SK-N-SH (cell line): ENCODE measurements around the gene RUNDC1. TPM values are rescaled to one million over a fixed set of nuclear protein-coding genes. Genes with fewer than 3 reads are reported as not detected.

Experiments
- CTCF ChIA-PET: fragments of 300-600, 350-600 bp; formaldehyde crosslinking; extraction: SDS; loops from one replicate; lab custom pipeline; 2021; lab: Yijun Ruan, JAX
- POLR2A ChIA-PET: fragments of 350-600 bp; sonication (Branson Sonifier 250); formaldehyde crosslinking; extraction: SDS; loops from one replicate; lab custom pipeline; 2020; ENCODE audit warnings: antibody characterized with exemption, inconsistent platforms; lab: Yijun Ruan, JAX
- DNase-seq: peaks from one replicate; pipeline ENCODE4 v3.0.0; 2012
- H2AFZ ChIP-seq: fragments of 200-600 bp; sonication (generic); 2 replicates; pipeline ENCODE4 v1.8.1; 2016; ENCODE audit warnings: antibody characterized with exemption, mild to moderate bottlenecking, low read depth
- H3F3A ChIP-seq: fragments of 200-600 bp; sonication (generic); replicated peaks from 2 replicates; pipeline ENCODE3; 2016; ENCODE audit warnings: antibody characterized with exemption, mild to moderate bottlenecking; ENCODE audit not compliant: insufficient read depth
- H3K27ac ChIP-seq, 2 experiments: fragments of 200-500 bp in 1 of 2; fragments of 200-600 bp in 1 of 2; sonication (Bioruptor generic) in 1 of 2; sonication (generic), shearing (Covaris generic) in 1 of 2; 2 replicates each; pipeline versions ENCODE4 v1.5.1 to v1.6.1; 2014 to 2016; ENCODE audit warnings: low read depth in 2 of 2, inconsistent platforms in 1 of 2, low read length in 1 of 2, mild to moderate bottlenecking in 1 of 2, mixed read lengths in 1 of 2
- H3K27me3 ChIP-seq: fragments of 200-600 bp; sonication (generic), shearing (Covaris generic); 2 replicates; pipeline ENCODE4 v1.6.1; 2016; ENCODE audit warnings: mixed run types; ENCODE audit not compliant: insufficient read depth
- H3K36me3 ChIP-seq, 2 experiments: fragments of 200-500 bp in 1 of 2; fragments of 200-600 bp in 1 of 2; sonication (Bioruptor generic) in 1 of 2; sonication (generic) in 1 of 2; replicated peaks in 1 of 2; 2 replicates each; pipeline versions ENCODE3 to v1.5.1; 2014 to 2016; ENCODE audit warnings: low read length in 1 of 2, mild to moderate bottlenecking in 1 of 2; ENCODE audit not compliant: insufficient read depth in 2 of 2, control insufficient read depth in 1 of 2
- H3K4me1 ChIP-seq, 2 experiments: fragments of 200-500 bp in 1 of 2; fragments of 200-600 bp in 1 of 2; sonication (Bioruptor generic) in 1 of 2; sonication (generic), shearing (Covaris generic) in 1 of 2; 2 replicates each; pipeline versions ENCODE4 v1.5.1 to v1.6.1; 2014 to 2016; ENCODE audit warnings: low read depth in 1 of 2, low read length in 1 of 2, mixed run types in 1 of 2; ENCODE audit not compliant: insufficient read depth in 2 of 2, control insufficient read depth in 1 of 2
- H3K4me2 ChIP-seq: fragments of 200-600 bp; sonication (generic), shearing (Covaris generic); 2 replicates; pipeline ENCODE4 v1.6.1; 2017; ENCODE audit warnings: mixed run types
- H3K4me3 ChIP-seq, 2 experiments: fragments of 200-500 bp in 1 of 2; fragments of 200-600 bp in 1 of 2; sonication (Bioruptor generic) in 1 of 2; sonication (generic), shearing (Covaris generic) in 1 of 2; 2 replicates each; pipeline versions ENCODE4 v1.5.1 to v1.8.1; 2014 to 2016; ENCODE audit warnings: low read depth in 2 of 2, inconsistent platforms in 1 of 2, low read length in 1 of 2, mild to moderate bottlenecking in 1 of 2, mixed read lengths in 1 of 2, moderate library complexity in 1 of 2
- H3K79me2 ChIP-seq: fragments of 200-600 bp; sonication (generic); 2 replicates; pipeline ENCODE4 v1.8.1; 2017; ENCODE audit warnings: mild to moderate bottlenecking; ENCODE audit not compliant: insufficient read depth
- H3K9ac ChIP-seq: fragments of 200-600 bp; sonication (generic); 2 replicates; pipeline ENCODE4 v1.6.1; 2017; ENCODE audit warnings: mixed run types
- H3K9me2 ChIP-seq: fragments of 200-600 bp; sonication (generic); 2 replicates; pipeline ENCODE4 v1.6.1; 2017; ENCODE audit warnings: mixed run types
- H3K9me3 ChIP-seq: fragments of 200-600 bp; sonication (generic); 2 replicates; pipeline ENCODE4 v1.6.1; 2017; ENCODE audit warnings: mixed run types, mild to moderate bottlenecking, moderate library complexity
- H4K20me1 ChIP-seq: fragments of 200-600 bp; sonication (generic); 2 replicates; pipeline ENCODE4 v1.6.1; 2017; ENCODE audit warnings: mild to moderate bottlenecking, mixed run types; ENCODE audit not compliant: insufficient read depth
- CHD2 ChIP-seq: fragments of 150-350 bp; IDR thresholded peaks from 2 replicates; pipeline ENCODE4 v1.6.1; 2018; ENCODE audit warnings: low read length; ENCODE audit not compliant: partially characterized antibody
- FOSL2 ChIP-seq: IDR thresholded peaks from 2 replicates; pipeline ENCODE4 v1.4.0; 2012; ENCODE audit warnings: low read depth, mild to moderate bottlenecking, moderate library complexity, borderline replicate concordance
- FOXJ3 ChIP-seq: sonication (generic); formaldehyde crosslinking; IDR thresholded peaks from 2 replicates; pipeline ENCODE4 v1.5.1; 2020; ENCODE audit warnings: mild to moderate bottlenecking, missing genetic modification reagents
- FOXM1 ChIP-seq: IDR thresholded peaks from 2 replicates; pipeline ENCODE4 v1.4.0; 2012; ENCODE audit warnings: low read depth, mild to moderate bottlenecking
- GABPA ChIP-seq: IDR thresholded peaks from 2 replicates; pipeline ENCODE4 v1.4.0; 2012; ENCODE audit warnings: low read depth, mild to moderate bottlenecking
- GATA2 ChIP-seq: sonication (generic); formaldehyde crosslinking; IDR thresholded peaks from 2 replicates; pipeline ENCODE4 v1.5.0; 2020; ENCODE audit warnings: mild to moderate bottlenecking, missing genetic modification reagents
- JUND ChIP-seq: IDR thresholded peaks from 2 replicates; pipeline ENCODE4 v1.4.0; 2012
- MEF2A ChIP-seq: IDR thresholded peaks from 2 replicates; pipeline ENCODE4 v1.4.0; 2012; ENCODE audit warnings: low read depth, borderline replicate concordance
- MXI1 ChIP-seq: IDR thresholded peaks from 2 replicates; pipeline ENCODE4 v1.6.1; 2012; ENCODE audit warnings: mild to moderate bottlenecking, low read depth, low read length, improper control_type of control experiment
- NFIC ChIP-seq: IDR thresholded peaks from 2 replicates; pipeline ENCODE4 v1.4.0; 2012; ENCODE audit warnings: borderline replicate concordance
- POLR2AphosphoS5 ChIP-seq: IDR thresholded peaks from 2 replicates; pipeline ENCODE4 v1.6.1; 2012; ENCODE audit warnings: low read depth, low read length
- RAD21 ChIP-seq: IDR thresholded peaks from 2 replicates; pipeline ENCODE4 v1.6.1; 2012; ENCODE audit warnings: mild to moderate bottlenecking, low read length
- RCOR1 ChIP-seq: fragments of 150-350 bp; IDR thresholded peaks from 2 replicates; pipeline ENCODE4 v1.6.1; 2017; ENCODE audit warnings: antibody characterized with exemption, low read length
- SIN3A ChIP-seq: IDR thresholded peaks from 2 replicates; pipeline ENCODE4 v1.6.1; 2012; ENCODE audit warnings: low read depth, mild to moderate bottlenecking, low read length, moderate library complexity, borderline replicate concordance
- TEAD4 ChIP-seq: IDR thresholded peaks from 2 replicates; pipeline ENCODE4 v1.4.0; 2012; ENCODE audit warnings: mild to moderate bottlenecking, borderline replicate concordance; ENCODE audit not compliant: insufficient read depth
- WGBS: methylation state at CpG from one replicate; pipeline ENCODE4 v1.1.6; 2017; ENCODE audit warnings: low lambda C conversion rate; 5-methylcytosine and 5-hydroxymethylcytosine counted together
- polyA plus RNA-seq, 3 experiments: library from polyadenylated mRNA; depleted of rRNA; stranded (reverse); fragments of >200 nt; gene quantifications; 2 replicates each; pipeline ENCODE4 v1.2.3, GENCODE V29; 2012
- TF ChIP-seq, protein P1 (sequence below): fragments of 200-600 bp; sonication (generic); IDR thresholded peaks from 2 replicates; pipeline ENCODE4 v1.6.1; 2017; ENCODE audit warnings: antibody characterized with exemption, mild to moderate bottlenecking, moderate library complexity
- TF ChIP-seq, protein P2 (sequence below): IDR thresholded peaks from 2 replicates; pipeline ENCODE4 v1.4.0; 2012; ENCODE audit warnings: low read depth
- TF ChIP-seq, protein P3 (sequence below): IDR thresholded peaks from 2 replicates; pipeline ENCODE4 v1.4.0; 2012; ENCODE audit warnings: low read depth, borderline replicate concordance
- TF ChIP-seq, protein P4 (sequence below): IDR thresholded peaks from 2 replicates; pipeline ENCODE4 v1.6.1; 2012; ENCODE audit warnings: mild to moderate bottlenecking, low read depth, low read length, moderate library complexity
- TF ChIP-seq, protein P5 (sequence below): IDR thresholded peaks from 2 replicates; pipeline ENCODE4; 2012

RUNDC1 gene
- polyA plus RNA-seq, 1 of the 3 experiments (the other 2 are of a cell fraction), result 9.0 TPM

DNA sequence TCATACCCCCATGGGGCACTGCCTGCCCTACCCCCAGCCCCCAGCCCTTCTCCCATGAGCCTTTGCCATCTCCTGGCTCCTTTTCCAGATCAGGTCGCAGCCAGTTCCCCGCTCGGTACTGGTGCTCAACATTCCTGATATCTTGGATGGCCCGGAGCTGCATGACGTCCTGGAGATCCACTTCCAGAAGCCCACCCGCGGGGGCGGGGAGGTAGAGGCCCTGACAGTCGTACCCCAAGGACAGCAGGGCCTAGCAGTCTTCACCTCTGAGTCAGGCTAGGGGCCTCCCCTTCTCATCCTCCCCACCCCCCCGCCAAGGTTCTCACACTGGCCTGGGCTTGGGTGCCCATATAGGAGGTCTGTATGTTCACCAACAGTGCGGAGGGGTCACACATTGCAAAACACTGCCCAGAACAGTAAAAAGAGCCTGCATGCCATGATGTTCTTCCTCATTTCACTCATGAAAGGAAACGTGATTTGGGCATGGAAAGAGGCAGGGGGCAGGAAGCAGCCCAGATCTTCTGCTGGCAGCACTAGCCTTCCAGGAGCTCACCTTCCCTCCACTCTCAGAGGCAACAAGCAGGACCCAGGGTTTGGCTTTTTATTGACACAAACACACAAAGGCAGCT is 33.8 kb downstream of the RUNDC1 start:
- peaks cover 0 to 13% of the 10 kb centered on the region in 2 experiments; a peak in 2 of 4 replicates for H3K4me1 ChIP-seq
- 0 out of 2 replicates have a peak, but pooled peaks cover 6% of the 10 kb centered on the region for H3K79me2 ChIP-seq
- H4K20me1 ChIP-seq, result 0 out of 2 replicates have a peak, but pooled peaks cover 6% of the 10 kb centered on the region
- CTCF ChIA-PET, result no interaction called here
- WGBS, result 88% methylated on average over 10 of the region's 12 CpGs
- H3F3A ChIP-seq, result no peaks in the 10 kb centered on the region
- POLR2A ChIA-PET, result interaction anchor here (3.3 kb wide), 1 partner anchor 16 kb away, joined by 17 read pairs; the partner anchor contains the start of gene RPL27
- no peaks in the 10 kb centered on the region for H3K9me2 ChIP-seq
- no peak for DNase-seq
- peaks cover 15 to 29% of the 10 kb centered on the region in 2 experiments for H3K36me3 ChIP-seq
- no peak overlapping the region for H3K4me2 ChIP-seq
- H3K9me3 ChIP-seq, result no peaks in the 10 kb centered on the region
- H3K27ac ChIP-seq, result no peak overlapping the region
- TF ChIP-seq FOSL2, result no peak
- TF ChIP-seq SIN3A, result no peak
- no peak for TF ChIP-seq FOXJ3 (CRISPR knock-in tag)
- TF ChIP-seq TEAD4, result no peak
- no peak for TF ChIP-seq GABPA
- TF ChIP-seq NFIC, result no peak
- TF ChIP-seq MXI1, result no peak
- no peak for TF ChIP-seq MEF2A
- no peak for TF ChIP-seq JUND
- TF ChIP-seq, protein P1, sequence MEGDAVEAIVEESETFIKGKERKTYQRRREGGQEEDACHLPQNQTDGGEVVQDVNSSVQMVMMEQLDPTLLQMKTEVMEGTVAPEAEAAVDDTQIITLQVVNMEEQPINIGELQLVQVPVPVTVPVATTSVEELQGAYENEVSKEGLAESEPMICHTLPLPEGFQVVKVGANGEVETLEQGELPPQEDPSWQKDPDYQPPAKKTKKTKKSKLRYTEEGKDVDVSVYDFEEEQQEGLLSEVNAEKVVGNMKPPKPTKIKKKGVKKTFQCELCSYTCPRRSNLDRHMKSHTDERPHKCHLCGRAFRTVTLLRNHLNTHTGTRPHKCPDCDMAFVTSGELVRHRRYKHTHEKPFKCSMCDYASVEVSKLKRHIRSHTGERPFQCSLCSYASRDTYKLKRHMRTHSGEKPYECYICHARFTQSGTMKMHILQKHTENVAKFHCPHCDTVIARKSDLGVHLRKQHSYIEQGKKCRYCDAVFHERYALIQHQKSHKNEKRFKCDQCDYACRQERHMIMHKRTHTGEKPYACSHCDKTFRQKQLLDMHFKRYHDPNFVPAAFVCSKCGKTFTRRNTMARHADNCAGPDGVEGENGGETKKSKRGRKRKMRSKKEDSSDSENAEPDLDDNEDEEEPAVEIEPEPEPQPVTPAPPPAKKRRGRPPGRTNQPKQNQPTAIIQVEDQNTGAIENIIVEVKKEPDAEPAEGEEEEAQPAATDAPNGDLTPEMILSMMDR, result no peak
- TF ChIP-seq GATA2 (CRISPR knock-in tag), result no peak
- TF ChIP-seq, protein P2, sequence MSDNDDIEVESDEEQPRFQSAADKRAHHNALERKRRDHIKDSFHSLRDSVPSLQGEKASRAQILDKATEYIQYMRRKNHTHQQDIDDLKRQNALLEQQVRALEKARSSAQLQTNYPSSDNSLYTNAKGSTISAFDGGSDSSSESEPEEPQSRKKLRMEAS, result no peak
- no peak for TF ChIP-seq RAD21
- TF ChIP-seq, protein P3, sequence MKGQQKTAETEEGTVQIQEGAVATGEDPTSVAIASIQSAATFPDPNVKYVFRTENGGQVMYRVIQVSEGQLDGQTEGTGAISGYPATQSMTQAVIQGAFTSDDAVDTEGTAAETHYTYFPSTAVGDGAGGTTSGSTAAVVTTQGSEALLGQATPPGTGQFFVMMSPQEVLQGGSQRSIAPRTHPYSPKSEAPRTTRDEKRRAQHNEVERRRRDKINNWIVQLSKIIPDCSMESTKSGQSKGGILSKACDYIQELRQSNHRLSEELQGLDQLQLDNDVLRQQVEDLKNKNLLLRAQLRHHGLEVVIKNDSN, result no peak
- TF ChIP-seq, protein P4, sequence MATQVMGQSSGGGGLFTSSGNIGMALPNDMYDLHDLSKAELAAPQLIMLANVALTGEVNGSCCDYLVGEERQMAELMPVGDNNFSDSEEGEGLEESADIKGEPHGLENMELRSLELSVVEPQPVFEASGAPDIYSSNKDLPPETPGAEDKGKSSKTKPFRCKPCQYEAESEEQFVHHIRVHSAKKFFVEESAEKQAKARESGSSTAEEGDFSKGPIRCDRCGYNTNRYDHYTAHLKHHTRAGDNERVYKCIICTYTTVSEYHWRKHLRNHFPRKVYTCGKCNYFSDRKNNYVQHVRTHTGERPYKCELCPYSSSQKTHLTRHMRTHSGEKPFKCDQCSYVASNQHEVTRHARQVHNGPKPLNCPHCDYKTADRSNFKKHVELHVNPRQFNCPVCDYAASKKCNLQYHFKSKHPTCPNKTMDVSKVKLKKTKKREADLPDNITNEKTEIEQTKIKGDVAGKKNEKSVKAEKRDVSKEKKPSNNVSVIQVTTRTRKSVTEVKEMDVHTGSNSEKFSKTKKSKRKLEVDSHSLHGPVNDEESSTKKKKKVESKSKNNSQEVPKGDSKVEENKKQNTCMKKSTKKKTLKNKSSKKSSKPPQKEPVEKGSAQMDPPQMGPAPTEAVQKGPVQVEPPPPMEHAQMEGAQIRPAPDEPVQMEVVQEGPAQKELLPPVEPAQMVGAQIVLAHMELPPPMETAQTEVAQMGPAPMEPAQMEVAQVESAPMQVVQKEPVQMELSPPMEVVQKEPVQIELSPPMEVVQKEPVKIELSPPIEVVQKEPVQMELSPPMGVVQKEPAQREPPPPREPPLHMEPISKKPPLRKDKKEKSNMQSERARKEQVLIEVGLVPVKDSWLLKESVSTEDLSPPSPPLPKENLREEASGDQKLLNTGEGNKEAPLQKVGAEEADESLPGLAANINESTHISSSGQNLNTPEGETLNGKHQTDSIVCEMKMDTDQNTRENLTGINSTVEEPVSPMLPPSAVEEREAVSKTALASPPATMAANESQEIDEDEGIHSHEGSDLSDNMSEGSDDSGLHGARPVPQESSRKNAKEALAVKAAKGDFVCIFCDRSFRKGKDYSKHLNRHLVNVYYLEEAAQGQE, result no peak
- no peak for TF ChIP-seq POLR2AphosphoS5
- TF ChIP-seq RCOR1, result no peak
- TF ChIP-seq FOXM1, result no peak
- TF ChIP-seq, protein P5, sequence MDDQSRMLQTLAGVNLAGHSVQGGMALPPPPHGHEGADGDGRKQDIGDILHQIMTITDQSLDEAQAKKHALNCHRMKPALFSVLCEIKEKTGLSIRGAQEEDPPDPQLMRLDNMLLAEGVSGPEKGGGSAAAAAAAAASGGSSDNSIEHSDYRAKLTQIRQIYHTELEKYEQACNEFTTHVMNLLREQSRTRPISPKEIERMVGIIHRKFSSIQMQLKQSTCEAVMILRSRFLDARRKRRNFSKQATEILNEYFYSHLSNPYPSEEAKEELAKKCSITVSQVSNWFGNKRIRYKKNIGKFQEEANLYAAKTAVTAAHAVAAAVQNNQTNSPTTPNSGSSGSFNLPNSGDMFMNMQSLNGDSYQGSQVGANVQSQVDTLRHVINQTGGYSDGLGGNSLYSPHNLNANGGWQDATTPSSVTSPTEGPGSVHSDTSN, result no peak
- no peak for TF ChIP-seq CHD2
- no peak overlapping the region for H2AFZ ChIP-seq
- H3K4me3 ChIP-seq, result no peak overlapping the region
- H3K9ac ChIP-seq, result no peak overlapping the region
- H3K27me3 ChIP-seq, result no peaks in the 10 kb centered on the region
